ENCODE data around the gene SEPTIN12. TPM values are rescaled to one million over a fixed set of nuclear protein-coding genes. Genes with fewer than 3 reads are reported as not detected.

Gene SEPTIN12
- total and polyA plus RNA-seq, 7 donors: 0.41 TPM; not detected in 6

- Histone ChIP-seq H3K4me3 (peak overlapping the region; percentile 75), H3K9me3 (no peaks in the 10 kb centered on the region), H3K27me3 (ENCODE audit: insufficient read depth in 3 of 3, low read length in 2 of 3) (no peaks in the 10 kb centered on the region), H3K27ac (peak overlapping the region; percentile 59), H3K4me1 (peaks cover 12% of the 10 kb centered on the region), H3K36me3 (ENCODE audit: insufficient read depth in 1 of 2, low read depth in 1 of 2) (peaks cover 0 to 54% of the 10 kb centered on the region in 2 donors)
- DNase-seq: no peak
- 57 to 64% (median 63%) methylated on average over 28 to 29 of the region's 29 CpGs for WGBS, 3 donors
- no peak for ATAC-seq
- intact Hi-C loops (cut with DNase I): loop anchor here in 1 of 2 donors (5.0 kb wide), 1 partner anchor 34 kb away; the partner anchor contains the start of gene ZNF500
- no peak for TF ChIP-seq CTCF (IDR thresholded peaks at IDR 0.05)
These were observed 13.2 kb upstream of the SEPTIN12 start for GRCh38 chr16:4801051-4801961.

GRCh38 chr16:4800290-4801041 lies 12.3 kb upstream of the SEPTIN12 start:
- H3K36me3 ChIP-seq (ENCODE audit: insufficient read depth in 1 of 2, low read depth in 1 of 2): peaks cover 0 to 46% of the 10 kb centered on the region in 2 donors
- 62 to 64% (median 63%) methylated on average over 17 of the region's 17 CpGs for WGBS, 3 donors

DNA sequence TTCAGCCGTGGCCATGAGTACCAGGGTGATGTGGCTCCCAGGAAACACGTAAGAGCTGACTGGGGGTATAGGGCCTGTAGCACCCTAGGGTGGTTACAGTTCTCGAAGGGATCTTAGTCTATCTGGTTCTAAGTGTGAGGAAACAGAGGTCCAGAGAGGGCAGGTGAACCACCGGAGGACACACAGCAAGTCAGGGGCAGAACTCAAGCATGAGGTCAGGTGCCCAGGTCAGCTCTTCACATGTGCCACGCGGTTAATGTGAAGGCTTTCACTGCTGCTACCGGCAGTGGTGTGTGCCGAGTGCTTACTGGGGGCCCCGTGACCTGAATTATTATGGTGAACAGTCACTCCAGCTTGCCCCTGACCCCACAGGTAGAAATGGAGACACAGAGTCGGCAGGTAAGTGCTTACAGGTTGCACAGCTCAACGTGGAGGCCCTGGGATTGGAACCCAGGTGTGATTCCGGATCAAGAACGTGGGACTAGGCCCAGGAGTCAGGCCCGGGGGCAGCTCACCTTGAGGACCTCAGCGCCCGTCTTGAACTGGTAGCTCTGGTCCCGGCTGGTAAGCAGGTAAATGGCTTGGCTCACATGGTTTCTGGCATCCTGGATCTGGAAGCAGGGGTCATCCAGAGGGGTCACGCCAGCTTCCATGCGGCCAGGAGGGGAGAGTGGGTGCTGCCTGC lies 11.2 kb upstream of the SEPTIN12 start:
- no peak for ATAC-seq
- no peak for DNase-seq
- no peak for TF ChIP-seq CTCF (IDR thresholded peaks at IDR 0.05)
- H3K9me3 ChIP-seq: no peaks in the 10 kb centered on the region
- no peaks in the 10 kb centered on the region for H3K27me3 ChIP-seq (ENCODE audit: insufficient read depth in 3 of 3, low read length in 2 of 3)
- H3K4me1 ChIP-seq: peaks cover 12% of the 10 kb centered on the region
- WGBS, 3 donors: 92 to 95% (median 93%) methylated on average over 19 of the region's 19 CpGs
- H3K27ac ChIP-seq: no peak overlapping the region
- intact Hi-C loops (cut with DNase I): no loop called here
- peaks cover 0 to 34% of the 10 kb centered on the region in 2 donors for H3K36me3 ChIP-seq (ENCODE audit: insufficient read depth in 1 of 2, low read depth in 1 of 2)
- H3K4me3 ChIP-seq: no peak overlapping the region

More at GRCh38 chr16:4800290-4801041, 12.3 kb upstream of the SEPTIN12 start:
- no peak for TF ChIP-seq CTCF (IDR thresholded peaks at IDR 0.05)
- intact Hi-C loops (cut with DNase I): loop anchor here in 1 of 2 donors (5.0 kb wide), 1 partner anchor 33 kb away; the partner anchor contains the start of gene ZNF500
- H3K4me1 ChIP-seq: peaks cover 12% of the 10 kb centered on the region
- H3K4me3 ChIP-seq: no peak overlapping the region
- no peak overlapping the region for H3K27ac ChIP-seq
- DNase-seq: peak in 1 of 2 donors; percentile 48
- ATAC-seq: no peak
- no peaks in the 10 kb centered on the region for H3K27me3 ChIP-seq (ENCODE audit: insufficient read depth in 3 of 3, low read length in 2 of 3)
- H3K9me3 ChIP-seq: no peaks in the 10 kb centered on the region

DNA sequence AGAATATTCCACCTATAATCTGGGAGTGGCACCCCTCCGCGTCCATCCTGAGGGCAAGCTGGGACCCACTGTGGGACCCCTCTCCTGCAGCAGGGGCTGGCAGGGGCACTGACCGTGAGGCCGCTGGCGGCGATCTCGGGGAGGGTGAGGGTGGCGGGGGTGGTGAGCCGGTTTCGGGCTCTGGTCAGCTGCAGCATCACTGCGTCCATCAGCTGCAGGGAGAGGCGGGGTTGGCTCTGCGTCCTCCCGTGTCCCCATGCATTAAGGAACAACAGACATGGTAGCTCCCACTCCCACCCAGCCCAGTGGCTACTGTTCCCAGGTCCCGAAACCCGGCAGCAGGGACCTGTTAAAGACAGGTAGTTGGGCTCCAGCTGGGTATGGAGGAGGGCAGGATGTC lies 10.3 kb upstream of the SEPTIN12 start:
- intact Hi-C loops (cut with DNase I): no loop called here
- Histone ChIP-seq H3K27ac (no peak overlapping the region), H3K4me1 (peaks cover 12% of the 10 kb centered on the region), H3K9me3 (no peaks in the 10 kb centered on the region), H3K27me3 (ENCODE audit: insufficient read depth in 3 of 3, low read length in 2 of 3) (no peaks in the 10 kb centered on the region), H3K4me3 (no peak overlapping the region), H3K36me3 (ENCODE audit: insufficient read depth in 1 of 2, low read depth in 1 of 2) (peaks cover 0 to 30% of the 10 kb centered on the region in 2 donors)
- 86 to 92% (median 92%) methylated on average over 14 to 16 of the region's 16 CpGs for WGBS, 3 donors
- ATAC-seq (no peak), DNase-seq (no peak)
- TF ChIP-seq CTCF (IDR thresholded peaks at IDR 0.05): no peak
